Hepatocyte (in vitro differentiated cells): Measurements from ENCODE around the gene ACKR1. TPM values are rescaled to one million over a fixed set of nuclear protein-coding genes. Genes with fewer than 3 reads are reported as not detected.

Source experiments
- DNase-seq: peaks from one replicate; pipeline ENCODE4 v3.0.0-alpha.2; 2016; ENCODE audit warnings: low spot score
- H2AFZ ChIP-seq: fragments of 200-600 bp; sonication (generic); 2 replicates; pipeline ENCODE4 v1.6.0; 2016; ENCODE audit warnings: antibody characterized with exemption, mild to moderate bottlenecking
- H3K27ac ChIP-seq: fragments of 200-600 bp; sonication (generic); 2 replicates; pipeline ENCODE4 v1.5.1; 2016; ENCODE audit warnings: mild to moderate bottlenecking
- H3K27me3 ChIP-seq: fragments of 200-600 bp; sonication (generic); 2 replicates; pipeline ENCODE4 v1.6.1; 2016
- H3K36me3 ChIP-seq: fragments of 200-600 bp; sonication (generic); replicated peaks from 2 replicates; pipeline ENCODE4 v1.5.1; 2016; ENCODE audit warnings: low read depth; ENCODE audit not compliant: insufficient read depth
- H3K4me1 ChIP-seq: fragments of 200-600 bp; sonication (generic); 2 replicates; pipeline ENCODE4 v1.5.1; 2016; ENCODE audit warnings: mild to moderate bottlenecking, moderate library complexity; ENCODE audit not compliant: insufficient read depth
- H3K4me2 ChIP-seq: fragments of 200-600 bp; sonication (generic); 2 replicates; pipeline ENCODE4 v1.6.0; 2016
- H3K4me3 ChIP-seq: fragments of 200-600 bp; sonication (generic); 2 replicates; pipeline ENCODE4 v1.5.1; 2016; ENCODE audit warnings: mild to moderate bottlenecking
- H3K79me2 ChIP-seq: fragments of 200-600 bp; sonication (generic); 2 replicates; pipeline ENCODE4 v1.6.0; 2017; ENCODE audit warnings: mild to moderate bottlenecking
- H3K9me2 ChIP-seq: fragments of 200-600 bp; sonication (generic); replicated peaks from 2 replicates; pipeline ENCODE4 v1.6.0; 2017; ENCODE audit warnings: mild to moderate bottlenecking; ENCODE audit not compliant: insufficient read depth
- H3K9me3 ChIP-seq: fragments of 200-600 bp; sonication (generic); 2 replicates; pipeline ENCODE4 v1.5.1; 2016; ENCODE audit warnings: low read depth, mild to moderate bottlenecking
- H4K20me1 ChIP-seq: fragments of 200-600 bp; sonication (generic); 2 replicates; pipeline ENCODE4 v1.6.0; 2016; ENCODE audit warnings: mild to moderate bottlenecking; ENCODE audit not compliant: insufficient read depth, poor library complexity, severe bottlenecking
- CTCF ChIP-seq: fragments of 200-600 bp; sonication (generic); IDR thresholded peaks from 2 replicates; pipeline ENCODE4 v1.5.1; 2016; ENCODE audit warnings: antibody characterized with exemption, mild to moderate bottlenecking; ENCODE audit not compliant: poor library complexity
- EZH2 ChIP-seq: fragments of 200-600 bp; sonication (generic); IDR thresholded peaks from 2 replicates; pipeline ENCODE4 v1.6.1; 2016; ENCODE audit warnings: antibody characterized with exemption, mild to moderate bottlenecking, borderline replicate concordance
- EZH2phosphoT487 ChIP-seq: fragments of 200-600 bp; sonication (generic); IDR thresholded peaks from one replicate; pipeline ENCODE4 v1.6.1; 2018; ENCODE audit warnings: antibody characterized with exemption, mild to moderate bottlenecking, low read depth, moderate library complexity; ENCODE audit not compliant: unreplicated experiment, severe bottlenecking
- WGBS: methylation state at CpG from one replicate; pipeline ENCODE4 v1.1.6; 2016; ENCODE audit warnings: low lambda C conversion rate; ENCODE audit errors: missing lambda C conversion rate; 5-methylcytosine and 5-hydroxymethylcytosine counted together
- polyA plus RNA-seq: library from polyadenylated mRNA; unstranded; fragments of >200 nt; fragmentation: Nextera tagmentation; extraction: Ambion mirVana; gene quantifications from 2 replicates; pipeline ENCODE4 v1.2.1, GENCODE V29; 2016
- total RNA-seq: library from RNA; depleted of rRNA; stranded (reverse); fragments of >200 nt; gene quantifications from 2 replicates; pipeline ENCODE4 v1.2.3, GENCODE V29; 2014

ACKR1 gene
- total and polyA plus RNA-seq, 2 experiments from 2014 or later, result not detected

GRCh38 chr1:159162516-159163265 is 42.0 kb upstream of the ACKR1 start:
- Histone ChIP-seq H3K4me2 (no peak overlapping the region), H3K27me3 (peaks cover 7% of the 10 kb centered on the region)
- 75% methylated on average over 4 of the region's 4 CpGs for WGBS

GRCh38 chr1:159163614-159164228 is 41.0 kb upstream of the ACKR1 start:
- Histone ChIP-seq H3K36me3 (no peaks in the 10 kb centered on the region), H3K4me3 (no peak overlapping the region), H3K79me2 (no peaks in the 10 kb centered on the region), H3K4me1 (no peaks in the 10 kb centered on the region), H3K4me2 (no peak overlapping the region), H4K20me1 (no peaks in the 10 kb centered on the region), H3K9me2 (no peaks in the 10 kb centered on the region), H3K27ac (no peak overlapping the region), H3K9me3 (no peaks in the 10 kb centered on the region), H2AFZ (no peak overlapping the region), H3K27me3 (peaks cover 15% of the 10 kb centered on the region)
- WGBS, result 65% methylated on average over 9 of the region's 9 CpGs
- TF ChIP-seq EZH2 (no peak), CTCF (no peak), EZH2phosphoT487 (no peak)
- DNase-seq, result no peak

More at GRCh38 chr1:159162516-159163265, 42.0 kb upstream of the ACKR1 start:
- Histone ChIP-seq H3K36me3 (no peaks in the 10 kb centered on the region), H3K4me1 (no peaks in the 10 kb centered on the region), H3K9me2 (no peaks in the 10 kb centered on the region), H4K20me1 (no peaks in the 10 kb centered on the region), H3K4me3 (no peak overlapping the region), H3K9me3 (no peaks in the 10 kb centered on the region), H3K79me2 (no peaks in the 10 kb centered on the region), H2AFZ (no peak overlapping the region), H3K27ac (no peak overlapping the region)
- DNase-seq, result no peak
- TF ChIP-seq CTCF, result no peak
- TF ChIP-seq EZH2phosphoT487, result no peak
- no peak for TF ChIP-seq EZH2

- 75% methylated on average over 4 of the region's 4 CpGs for WGBS
- no peak for TF ChIP-seq CTCF
- TF ChIP-seq EZH2phosphoT487, result no peak
- no peak for TF ChIP-seq EZH2
Measured at GRCh38 chr1:159168043-159168442, 36.6 kb upstream of the ACKR1 start.

More at GRCh38 chr1:159168043-159168442, 36.6 kb upstream of the ACKR1 start:
- Histone ChIP-seq H3K4me2 (no peak overlapping the region), H3K4me3 (no peak overlapping the region), H3K9me2 (no peaks in the 10 kb centered on the region), H3K27ac (no peak overlapping the region), H2AFZ (no peak overlapping the region), H3K79me2 (no peaks in the 10 kb centered on the region), H3K27me3 (peaks cover 58% of the 10 kb centered on the region), H3K36me3 (no peaks in the 10 kb centered on the region), H4K20me1 (no peaks in the 10 kb centered on the region), H3K9me3 (no peaks in the 10 kb centered on the region), H3K4me1 (no peaks in the 10 kb centered on the region)
- no peak for DNase-seq
